DMS153 treated with DMSO at 0.1 percent for 48 hours (cell line): ENCODE results near the gene MCM9.

Experiments
- DNase-seq: peaks from one replicate; lab custom pipeline; 2025; ENCODE audit not compliant: unreplicated experiment; lab: John Stamatoyannopoulos, UW

The MCM9 gene

DNA sequence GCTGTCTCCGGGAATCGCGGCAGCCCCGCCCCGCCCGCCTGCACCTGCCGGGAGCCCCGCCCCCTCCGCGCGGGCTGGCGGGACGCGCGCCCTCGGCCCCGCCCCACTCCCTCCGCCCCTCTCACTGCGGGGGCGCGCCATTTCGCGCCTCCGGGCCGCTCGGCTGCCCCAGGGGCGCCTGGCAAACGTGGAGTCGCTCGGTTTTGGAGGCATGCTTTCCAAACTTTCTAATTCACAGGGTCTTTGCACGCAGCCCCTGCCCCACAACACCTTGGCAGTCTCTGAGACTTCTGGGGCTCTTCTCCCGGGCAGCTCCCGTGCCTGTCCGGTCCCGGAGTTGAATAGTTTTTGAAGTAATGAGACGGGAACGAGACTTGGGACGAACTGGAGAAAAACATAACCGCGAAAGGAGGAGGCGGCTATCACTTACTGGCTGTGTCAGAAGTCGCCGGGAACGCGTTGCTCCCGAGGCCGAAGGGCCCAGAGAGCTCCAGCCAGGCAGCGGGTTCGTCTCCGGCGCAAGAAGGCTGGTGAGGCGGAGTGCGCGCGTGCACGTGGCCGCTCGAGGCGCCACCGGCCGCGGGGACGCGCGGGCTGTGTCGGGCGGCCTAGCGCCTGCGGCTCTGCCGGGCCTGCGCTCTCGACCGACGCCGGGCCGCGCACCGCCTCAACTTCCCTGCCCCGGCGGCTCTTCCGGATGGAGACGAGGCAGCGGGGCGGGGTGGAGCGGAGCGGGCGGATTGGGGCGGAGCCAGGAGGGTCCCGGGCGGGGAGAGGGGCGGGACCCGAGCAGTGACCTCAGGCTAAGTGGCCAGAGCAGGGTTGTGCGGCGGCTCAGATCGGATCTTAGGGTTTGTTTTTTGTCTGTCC, at the start of gene MCM9:
Gene MCM9 (minus strand): TSS at position 699 of the 870 bp plus-strand sequence. CDS start 3,436 bp downstream, outside the sequence.
- peak; percentile 83 for DNase-seq

DNA sequence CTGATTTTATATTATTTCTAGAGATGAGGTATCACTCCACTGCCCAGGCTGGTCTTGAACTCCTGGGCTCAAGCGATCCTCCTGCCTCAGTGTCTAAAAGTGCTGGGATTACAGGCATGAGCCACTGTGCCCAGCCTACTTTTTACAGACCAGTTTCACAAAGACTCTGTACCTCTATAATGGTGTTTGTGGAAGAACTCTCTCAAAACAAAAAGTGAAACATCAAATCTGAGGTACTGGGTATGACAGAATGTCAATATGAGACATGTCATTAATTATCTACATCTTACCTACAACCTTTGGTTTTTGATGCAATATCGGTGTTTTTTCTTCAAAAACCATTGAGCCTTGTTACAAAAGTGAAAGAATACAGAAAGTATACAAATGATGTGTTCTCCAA, 49.4 kb upstream of the MCM9 start:
- no peak for DNase-seq

DNA sequence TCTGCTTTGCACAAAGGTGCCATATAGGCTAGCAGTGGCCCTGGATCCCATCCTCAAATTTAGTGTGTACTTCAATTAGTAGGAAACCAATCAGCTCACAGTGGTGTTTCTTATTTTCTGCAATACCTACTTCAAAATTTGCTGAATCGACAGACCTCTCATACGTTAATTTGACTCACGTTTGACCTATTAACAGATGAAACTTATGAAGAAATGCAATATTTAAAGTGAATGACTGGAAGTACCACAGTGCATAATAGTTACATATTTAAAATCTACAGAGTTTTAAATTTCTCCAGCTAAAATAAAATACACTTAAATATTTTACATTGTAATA, 47.6 kb upstream of the MCM9 start:
- DNase-seq = no peak

DNA sequence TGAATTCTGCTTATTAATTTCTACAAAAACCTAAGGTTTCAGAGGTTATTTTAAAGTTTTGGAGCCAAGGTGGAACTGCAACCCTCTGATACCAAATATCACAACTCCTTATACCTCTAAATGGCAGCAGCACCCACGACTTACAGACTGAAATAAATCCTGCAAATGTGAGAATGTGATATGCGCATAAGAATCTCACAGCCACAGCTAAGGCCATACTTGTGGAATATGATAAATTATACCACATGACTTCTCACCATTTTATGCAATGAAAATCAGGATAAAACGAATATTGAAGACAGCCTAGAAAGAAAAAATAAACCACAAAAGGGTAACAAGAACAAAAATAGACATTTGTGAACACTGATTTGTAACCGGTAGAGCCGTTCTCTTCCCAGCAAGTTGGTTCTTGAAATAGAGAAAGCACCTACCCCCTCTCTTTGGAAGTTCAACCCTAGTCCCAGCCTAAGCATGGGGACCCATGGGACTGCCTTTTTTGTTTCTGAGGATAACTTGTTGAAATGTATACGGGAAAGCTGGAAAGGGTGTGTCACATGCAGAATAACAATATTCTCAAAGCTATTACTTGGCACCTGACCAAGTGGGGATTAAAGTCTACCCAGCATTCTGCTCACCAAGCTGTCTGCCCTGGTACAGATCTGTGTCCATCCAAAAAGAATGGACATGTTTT, 47.1 kb upstream of the MCM9 start:
- no peak for DNase-seq

DNA sequence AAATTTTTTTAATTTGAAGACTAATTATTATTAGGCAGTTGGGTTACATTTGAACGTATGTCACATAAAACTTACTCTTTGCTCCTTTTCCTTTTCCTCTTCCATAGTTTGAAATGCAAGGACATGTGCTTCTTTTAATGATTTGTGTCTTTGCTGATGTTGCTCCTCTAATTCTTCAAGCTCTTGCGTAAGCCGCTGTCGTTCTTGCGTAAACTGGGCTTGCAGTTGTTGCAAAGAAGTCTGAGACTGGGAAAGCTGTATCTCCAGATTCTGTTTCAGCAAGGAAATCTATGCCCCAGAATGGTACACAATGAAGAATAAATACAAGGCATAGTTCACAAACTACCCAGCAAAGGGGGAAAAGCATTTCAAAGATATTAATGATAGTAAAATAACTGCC, 45.1 kb upstream of the MCM9 start:
- no peak for DNase-seq

DNA sequence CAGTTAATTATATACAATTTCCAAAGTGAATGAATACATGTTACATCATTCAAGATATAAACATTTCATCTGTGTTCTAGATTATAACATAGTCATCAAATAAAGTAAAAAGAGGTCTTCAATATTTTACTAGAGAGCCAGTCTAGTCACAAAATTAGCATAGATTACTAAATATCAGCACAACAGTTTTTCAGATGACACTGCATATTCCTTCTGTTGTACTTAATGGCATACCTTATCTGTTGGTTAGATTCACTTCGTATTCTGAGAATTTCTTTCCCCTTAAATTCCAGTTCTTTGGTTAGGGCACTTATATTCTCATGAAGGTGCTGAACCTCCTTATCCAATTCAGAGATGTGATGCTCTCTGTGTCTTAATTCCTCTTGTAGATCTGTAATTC, 39.8 kb upstream of the MCM9 start:
- no peak for DNase-seq

DNA sequence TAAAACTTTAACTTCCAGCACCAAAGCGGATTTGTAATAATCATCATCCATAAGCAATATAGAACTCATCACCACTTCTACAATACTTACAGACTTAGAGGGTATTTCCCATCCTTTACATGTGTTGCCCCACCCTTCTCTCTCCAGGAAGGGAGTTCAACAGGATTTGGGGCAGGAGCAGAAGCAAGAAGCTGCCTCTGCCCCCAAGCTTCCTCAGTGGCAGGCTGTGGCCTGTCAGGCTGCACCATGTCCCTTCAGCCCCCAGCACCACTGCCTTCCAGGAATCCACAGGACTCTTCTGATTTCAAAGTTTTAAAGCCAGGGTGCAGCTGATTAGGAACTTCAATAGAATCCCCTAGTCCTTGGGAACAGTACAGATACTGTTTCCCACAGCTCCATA, 36.7 kb upstream of the MCM9 start:
- no peak for DNase-seq

DNA sequence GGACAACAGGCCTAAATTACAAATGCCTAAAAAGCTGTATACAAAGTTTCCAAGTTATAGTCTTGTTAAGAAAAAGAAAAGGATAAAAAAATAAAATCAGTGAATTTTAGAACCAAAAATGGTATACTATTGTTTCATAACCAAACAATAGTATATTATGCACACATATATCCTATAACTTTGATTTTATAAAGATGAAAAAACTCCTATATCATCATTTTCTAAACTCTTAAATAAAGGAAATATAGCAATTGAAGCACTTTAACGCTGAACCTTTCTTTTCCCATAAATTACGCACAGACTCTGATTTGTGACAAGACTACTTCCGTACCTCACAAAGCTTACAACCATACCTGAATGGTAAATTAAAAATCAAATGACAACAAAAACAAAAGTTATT, 35.9 kb upstream of the MCM9 start:
- DNase-seq = no peak

DNA sequence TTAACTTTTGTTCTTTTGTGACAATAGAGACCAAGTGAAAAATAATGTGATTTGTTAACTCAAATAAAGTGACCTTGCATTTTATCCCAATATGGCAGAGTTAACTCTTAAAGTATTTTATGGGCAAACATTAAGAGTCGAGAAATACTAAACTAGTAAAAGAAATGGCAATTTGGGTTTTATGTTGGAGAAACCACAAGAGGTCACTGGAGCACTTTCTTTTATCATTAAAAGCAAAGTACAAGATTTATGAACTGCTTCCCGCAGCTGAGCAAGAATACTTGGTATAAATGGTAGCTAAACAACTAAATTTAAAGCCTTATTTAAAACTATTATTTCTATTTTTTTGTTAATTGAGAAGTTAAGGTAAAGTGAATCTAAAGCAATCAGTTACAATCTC, 33.5 kb upstream of the MCM9 start:
- DNase-seq = peak; percentile 1

DNA sequence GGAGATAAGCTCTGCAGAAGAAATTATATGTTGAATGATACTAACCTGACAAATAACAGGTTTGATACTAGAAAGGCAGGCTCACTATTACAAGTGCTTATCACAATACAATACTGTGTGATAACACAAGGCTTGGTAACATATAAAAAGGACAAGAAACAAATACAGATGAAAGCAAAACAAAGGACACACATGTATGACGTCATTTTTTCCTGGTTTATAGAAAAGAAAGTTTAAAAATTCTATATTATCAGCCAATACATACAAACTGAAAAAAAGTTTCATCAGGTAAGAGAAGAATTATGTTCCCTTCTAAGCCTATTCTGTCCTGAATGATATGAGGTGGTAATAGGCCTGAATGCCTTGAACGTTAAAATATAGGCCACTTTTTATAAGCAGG, 32.3 kb upstream of the MCM9 start:
- DNase-seq = no peak

DNA sequence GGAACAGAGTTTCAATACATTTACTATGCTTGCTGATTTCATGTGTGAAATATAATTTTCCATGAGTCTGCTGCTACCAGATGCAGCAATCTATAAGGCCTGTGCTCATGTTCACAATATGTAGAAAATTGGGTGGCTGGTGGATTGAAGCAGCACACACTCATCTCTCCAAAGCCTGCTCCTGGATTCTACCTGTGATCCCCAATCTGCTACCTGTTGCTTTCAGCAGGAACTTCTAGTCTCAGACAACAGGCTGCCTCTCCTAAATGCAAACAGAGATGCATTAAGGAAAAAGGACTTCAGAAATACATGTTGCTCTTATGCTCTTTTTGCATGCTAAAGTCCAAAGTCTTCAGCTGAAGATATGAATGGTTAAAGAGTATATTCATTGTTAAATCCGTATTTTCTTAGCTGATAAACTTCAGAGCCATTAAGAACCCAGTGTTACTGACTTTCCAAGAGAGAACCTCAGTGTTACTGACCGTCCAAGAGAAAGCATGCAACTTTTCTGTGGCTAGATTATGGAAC, 30.9 kb upstream of the MCM9 start:
- DNase-seq = no peak

DNA sequence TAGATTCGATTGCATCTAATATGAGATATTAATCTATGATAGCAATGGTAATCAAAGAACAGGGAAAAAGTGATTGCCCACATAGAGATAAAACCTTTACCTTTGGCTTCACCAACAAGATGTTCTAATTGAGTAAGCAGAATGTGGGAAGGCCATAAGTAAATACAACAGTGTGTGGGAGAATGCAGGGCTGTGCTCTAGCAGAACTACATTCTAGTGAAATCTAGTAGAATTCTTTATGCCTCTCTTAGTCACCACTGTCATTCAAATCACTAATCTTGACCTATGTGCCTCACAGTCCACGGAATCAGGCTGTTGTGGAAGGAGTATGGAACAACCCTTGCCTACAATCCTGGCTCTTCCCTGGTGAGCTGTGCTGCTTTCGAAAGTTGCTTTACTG, 30.4 kb upstream of the MCM9 start:
- DNase-seq = no peak

DNA sequence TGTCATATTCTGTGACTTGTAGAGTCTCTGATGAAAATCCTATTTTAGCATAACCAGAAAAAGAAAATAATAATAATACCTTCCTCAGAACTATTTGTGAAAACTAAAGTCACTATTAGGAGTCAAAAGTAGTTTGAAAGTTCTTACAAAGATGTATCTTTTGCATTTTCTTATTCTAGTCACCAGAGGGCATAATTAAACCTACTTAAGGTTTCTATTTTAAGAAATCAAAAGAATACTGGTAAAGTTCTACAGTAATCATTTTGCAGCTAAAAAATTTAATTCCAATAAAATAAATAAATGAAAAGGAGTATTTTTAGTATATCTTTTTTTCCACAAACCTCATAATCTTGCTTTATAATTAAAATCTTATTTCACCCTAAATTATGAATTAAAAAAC, 28.0 kb upstream of the MCM9 start:
- no peak for DNase-seq

DNA sequence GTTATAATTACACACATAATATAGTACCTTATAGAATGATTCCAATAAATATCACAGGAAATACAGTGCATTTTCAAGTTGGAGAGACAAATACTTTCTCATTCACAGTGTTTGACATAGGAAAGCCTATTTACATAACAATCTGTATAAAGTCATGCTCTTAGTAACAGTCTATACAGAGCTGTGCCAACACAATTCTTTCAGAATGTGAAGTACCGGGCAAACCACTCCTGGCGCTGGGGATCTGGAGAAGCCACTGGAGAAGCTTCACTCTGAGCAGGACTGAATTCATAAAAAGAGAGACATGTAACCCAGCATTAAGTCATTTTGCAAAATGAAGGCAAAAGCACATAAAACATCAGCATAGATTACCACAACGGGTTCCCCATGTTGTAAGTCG, 24.9 kb upstream of the MCM9 start:
- no peak for DNase-seq

DNA sequence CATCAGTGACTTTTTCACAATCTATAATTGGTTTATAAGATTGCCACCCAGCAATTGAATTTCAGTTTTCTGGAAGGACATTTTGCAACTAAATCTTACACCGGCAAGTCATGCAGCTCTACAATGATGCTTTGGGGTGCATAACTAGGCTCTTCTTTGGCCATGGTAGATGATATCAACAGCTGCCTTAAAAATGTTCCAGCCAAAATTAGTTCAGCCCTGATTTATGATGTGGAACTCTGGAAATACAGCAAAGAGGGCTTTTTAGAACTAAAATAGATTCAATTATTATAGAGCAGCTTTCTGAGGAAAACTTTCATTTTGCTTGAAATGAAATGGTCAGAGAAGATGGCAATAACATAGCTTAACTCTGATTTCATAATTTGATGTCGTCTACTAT, 18.4 kb upstream of the MCM9 start:
- DNase-seq = no peak

DNA sequence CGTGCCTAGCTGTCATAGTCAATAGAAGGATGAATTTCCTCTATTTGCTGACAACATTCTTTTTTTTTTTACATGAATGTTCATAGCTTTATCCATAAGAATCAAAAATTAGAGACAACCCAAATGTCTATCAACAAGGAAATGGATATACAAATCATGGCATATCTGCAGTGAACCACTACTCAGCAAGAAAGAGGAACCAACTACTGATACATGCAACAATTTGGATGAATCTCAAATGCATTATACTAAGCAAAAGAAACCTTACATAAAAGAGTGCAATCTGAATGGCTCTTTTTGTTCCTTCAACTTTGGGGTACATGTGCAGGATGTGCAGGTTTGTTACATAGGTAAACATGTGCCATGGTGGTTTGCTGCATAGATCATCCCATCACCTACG, 17.7 kb upstream of the MCM9 start:
- DNase-seq = no peak

DNA sequence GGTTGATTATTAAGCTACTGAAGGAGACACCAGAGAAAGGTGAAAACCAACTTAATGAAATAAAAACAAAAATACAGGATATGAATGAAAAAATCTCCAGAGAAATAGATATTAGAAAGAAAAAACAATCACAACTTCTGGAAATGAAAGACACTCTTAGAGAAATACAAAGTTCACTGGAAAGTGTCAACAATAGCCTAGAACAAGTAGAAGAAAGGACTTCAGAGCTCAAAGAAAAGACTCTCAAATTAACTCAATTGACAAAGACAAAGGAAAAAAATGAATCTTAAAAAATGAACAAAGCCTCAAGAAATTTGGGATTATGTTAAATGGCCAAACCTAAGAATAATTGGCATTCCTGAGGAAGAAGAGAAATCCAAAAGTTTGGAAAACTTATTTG, 10.3 kb upstream of the MCM9 start:
- DNase-seq = no peak

DNA sequence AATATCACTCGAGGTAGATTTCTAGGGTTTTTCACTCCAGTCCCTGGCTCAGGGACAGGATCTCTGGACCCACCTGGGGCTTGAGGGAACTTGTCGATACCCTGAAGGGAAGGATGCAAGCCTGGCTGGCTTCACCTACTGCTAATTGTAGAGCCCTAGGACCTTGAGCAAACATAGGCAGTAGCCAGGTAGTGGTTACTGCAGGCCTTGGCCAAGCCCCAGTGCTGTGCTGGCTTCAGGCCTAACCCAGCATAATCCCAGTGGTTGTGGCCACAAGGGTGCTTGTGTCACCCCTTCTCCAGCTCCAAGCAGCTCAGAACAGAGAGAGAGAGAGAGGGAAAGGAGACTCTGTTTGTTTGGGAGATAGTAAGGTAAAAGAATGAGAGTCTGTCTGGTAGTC, 5.8 kb upstream of the MCM9 start:
- DNase-seq = no peak

DNA sequence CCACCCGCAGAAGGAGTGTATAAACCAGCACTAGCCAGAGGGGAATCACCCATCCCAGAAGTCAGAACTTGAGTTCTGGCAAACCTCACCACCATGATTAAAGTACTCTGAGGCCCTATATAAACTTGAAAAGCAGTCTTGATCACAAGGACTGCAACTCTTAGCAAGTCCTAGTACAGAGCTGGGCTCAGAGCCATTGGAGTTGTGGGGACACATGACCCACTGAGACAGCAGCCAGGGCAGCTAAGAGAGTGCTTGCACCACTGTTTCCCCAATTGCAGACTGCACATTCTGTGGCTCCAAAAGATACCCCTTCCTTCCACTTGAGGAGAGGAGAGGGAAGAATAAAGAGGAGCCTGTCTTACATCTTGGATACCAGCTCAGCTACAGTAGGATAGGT, 4.7 kb upstream of the MCM9 start:
- no peak for DNase-seq

DNA sequence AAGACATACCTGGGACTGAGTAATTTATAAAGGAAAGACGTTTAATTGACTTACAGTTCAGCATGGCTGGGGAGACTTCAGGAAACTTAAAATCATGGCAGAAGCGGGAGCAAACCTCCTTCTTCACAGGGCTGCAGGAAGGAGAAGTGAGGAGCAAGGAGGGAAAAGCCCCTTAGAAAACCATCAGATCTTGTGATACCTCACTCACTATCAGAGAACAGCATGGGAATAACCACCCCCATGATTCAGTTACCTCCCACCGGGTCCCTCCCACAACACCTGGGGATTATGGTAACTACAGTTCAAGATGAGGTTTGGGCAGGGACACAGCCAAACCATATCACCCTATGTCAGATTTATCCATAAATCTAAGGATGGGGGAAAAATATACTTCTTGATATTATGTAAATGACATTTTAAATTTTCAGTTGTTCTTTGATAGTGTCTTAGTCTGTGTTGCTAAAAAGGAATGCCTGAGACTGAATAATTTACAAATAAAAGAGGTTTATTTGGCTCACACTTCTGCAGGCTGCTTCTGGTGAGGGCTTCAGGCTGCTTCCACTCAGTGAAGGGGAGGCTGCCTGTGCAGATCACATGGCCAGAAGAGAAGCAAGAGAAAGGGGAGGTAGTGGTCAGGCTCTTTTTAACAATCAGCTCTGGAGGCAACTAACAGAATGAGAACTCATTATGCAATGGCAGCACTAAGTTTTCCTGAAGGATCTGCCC, 1.2 kb upstream of the MCM9 start:
- no peak for DNase-seq

DNA sequence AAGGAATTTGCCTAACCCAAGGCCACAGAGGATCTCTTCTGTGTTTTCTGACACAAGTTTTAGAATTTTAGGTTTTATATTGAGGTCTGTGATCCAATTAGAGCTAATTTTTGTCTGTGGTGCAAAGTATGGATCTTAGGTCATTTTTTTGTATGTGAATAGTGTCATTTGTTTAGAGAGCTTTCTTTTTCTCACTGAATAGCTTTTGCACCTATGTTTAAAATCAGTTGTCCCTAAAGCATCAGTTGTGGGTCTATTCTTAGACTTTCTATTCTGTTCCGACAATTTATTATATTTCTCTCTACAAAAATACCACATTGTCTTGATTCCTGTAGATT, 341 bp upstream of the MCM9 start:
- DNase-seq = no peak

DNA sequence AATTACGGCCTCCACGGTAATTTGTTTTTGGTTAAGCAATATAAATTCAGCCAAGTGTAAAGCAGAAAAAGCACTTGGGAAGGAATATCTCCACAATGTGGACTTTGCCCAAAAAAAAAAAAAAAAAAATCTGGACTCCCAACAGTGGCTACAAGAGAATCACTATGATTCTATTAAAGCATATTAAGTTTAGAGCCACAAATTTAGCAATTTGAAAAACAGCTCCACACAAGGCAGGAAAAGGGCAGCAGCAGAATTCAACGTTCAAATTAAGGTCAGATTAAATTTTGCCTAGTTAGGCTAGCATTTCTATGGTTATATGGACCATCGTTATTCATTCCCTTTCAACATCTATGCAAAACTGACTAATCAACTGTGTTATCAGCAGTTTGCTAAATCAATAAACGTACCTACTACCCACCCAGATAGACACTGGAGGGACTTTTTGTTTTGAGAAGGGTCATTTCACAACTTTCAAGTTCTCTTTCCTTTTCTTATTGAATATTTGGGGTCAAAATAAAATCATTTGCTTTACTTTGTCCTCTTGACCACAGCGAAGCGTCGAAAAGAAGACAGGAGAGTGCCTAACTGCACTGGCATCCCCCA, 1.0 kb downstream of the MCM9 start:
- DNase-seq = no peak
